GM18498 (cell line): ENCODE data around the gene PHLDA2.

ENCODE experiments used
- ATAC-seq: cut with Tn5 transposase; IDR thresholded peaks from one replicate; pipeline ENCODE4 v1.9.1; 2021; ENCODE audit warnings: mild to moderate bottlenecking, moderate library complexity; ENCODE audit not compliant: unreplicated experiment

Gene PHLDA2

GRCh38 chr11:2883640-2883978 lies 45.6 kb downstream of the PHLDA2 start:
- no peak for ATAC-seq

- no peak for ATAC-seq
Measured at GRCh38 chr11:2882396-2883110, 46.7 kb downstream of the PHLDA2 start.

- ATAC-seq, result no peak
Measured at GRCh38 chr11:2881981-2882375, 47.2 kb downstream of the PHLDA2 start.

- ATAC-seq, result no peak
Measured at GRCh38 chr11:2881076-2881980, 47.9 kb downstream of the PHLDA2 start.

GRCh38 chr11:2880646-2881045 lies 48.6 kb downstream of the PHLDA2 start:
- ATAC-seq, result no peak

GRCh38 chr11:2878782-2879181 lies 50.4 kb downstream of the PHLDA2 start:
- ATAC-seq, result no peak
